ENCODE data around the gene IMPG2.

- no peak for TF ChIP-seq POLR2A (IDR thresholded peaks at IDR 0.05)
- TF ChIP-seq, protein P1, sequence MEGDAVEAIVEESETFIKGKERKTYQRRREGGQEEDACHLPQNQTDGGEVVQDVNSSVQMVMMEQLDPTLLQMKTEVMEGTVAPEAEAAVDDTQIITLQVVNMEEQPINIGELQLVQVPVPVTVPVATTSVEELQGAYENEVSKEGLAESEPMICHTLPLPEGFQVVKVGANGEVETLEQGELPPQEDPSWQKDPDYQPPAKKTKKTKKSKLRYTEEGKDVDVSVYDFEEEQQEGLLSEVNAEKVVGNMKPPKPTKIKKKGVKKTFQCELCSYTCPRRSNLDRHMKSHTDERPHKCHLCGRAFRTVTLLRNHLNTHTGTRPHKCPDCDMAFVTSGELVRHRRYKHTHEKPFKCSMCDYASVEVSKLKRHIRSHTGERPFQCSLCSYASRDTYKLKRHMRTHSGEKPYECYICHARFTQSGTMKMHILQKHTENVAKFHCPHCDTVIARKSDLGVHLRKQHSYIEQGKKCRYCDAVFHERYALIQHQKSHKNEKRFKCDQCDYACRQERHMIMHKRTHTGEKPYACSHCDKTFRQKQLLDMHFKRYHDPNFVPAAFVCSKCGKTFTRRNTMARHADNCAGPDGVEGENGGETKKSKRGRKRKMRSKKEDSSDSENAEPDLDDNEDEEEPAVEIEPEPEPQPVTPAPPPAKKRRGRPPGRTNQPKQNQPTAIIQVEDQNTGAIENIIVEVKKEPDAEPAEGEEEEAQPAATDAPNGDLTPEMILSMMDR (IDR thresholded peaks at IDR 0.05): no peak
These were observed 9.4 kb downstream of the IMPG2 start for GRCh38 chr3:101310978-101311375.

Measured in prostate gland (tissue), 2 donors.